B cell (primary cell): Measurements from ENCODE around the gene LCE1E. TPM values are rescaled to one million over a fixed set of nuclear protein-coding genes. Genes with fewer than 3 reads are reported as not detected.

Experiments used
- ATAC-seq: fragments of 200-7000 bp; cut with Tn5 transposase; one replicate; pipeline ENCODE4 v1.10.0; 2021; ENCODE audit warnings: low read depth, mild to moderate bottlenecking, moderate number of reproducible peaks, moderate library complexity
- CTCF ChIA-PET: fragments of 350-600 bp; sonication (Branson Sonifier 250); formaldehyde crosslinking; loops from one replicate; lab custom pipeline; 2021; ENCODE audit warnings: antibody characterized with exemption, inconsistent platforms; lab: Charles Lee
- POLR2A ChIA-PET: fragments of 350-600 bp; sonication (Branson Sonifier 250); formaldehyde crosslinking; loops from one replicate; lab custom pipeline; 2021; ENCODE audit warnings: antibody characterized with exemption; lab: Charles Lee
- DNase-seq: peaks from one replicate; pipeline ENCODE4 v3.0.0; 2013
- H2AFZ ChIP-seq: 2 replicates; pipeline ENCODE4 v1.6.1; 2012; ENCODE audit warnings: mild to moderate bottlenecking, low read depth, low read length; ENCODE audit not compliant: insufficient read depth, poor library complexity, severe bottlenecking
- H3K27ac ChIP-seq, 2 donors: 1 replicate in 1 of 2; 2 replicates in 1 of 2; pipeline ENCODE4 v1.5.1; 2012 to 2013; ENCODE audit warnings: low read length in 2 of 2, mild to moderate bottlenecking in 2 of 2, moderate library complexity in 1 of 2
- H3K27me3 ChIP-seq, 4 experiments: fragments of 200-600 bp in 1 of 4; sonication (generic) in 1 of 4; replicated peaks in 1 of 4; 1 replicate in 2 of 4; 2 replicates in 2 of 4; pipeline versions ENCODE4 v1.6.1 to v1.7.0; 2013 to 2016; ENCODE audit warnings: low read length in 3 of 4, mild to moderate bottlenecking in 2 of 4, mixed read lengths in 1 of 4, moderate library complexity in 1 of 4; ENCODE audit not compliant: insufficient read depth in 4 of 4, control insufficient read depth in 3 of 4; ENCODE audit errors: control extremely low read depth in 1 of 4
- H3K36me3 ChIP-seq, 2 experiments: replicated peaks in 1 of 2; 1 replicate in 1 of 2; 2 replicates in 1 of 2; pipeline versions ENCODE4 v1.6.1 to v1.7.1; 2013; ENCODE audit warnings: low read length in 1 of 2; ENCODE audit not compliant: insufficient read depth in 2 of 2, control insufficient read depth in 1 of 2; ENCODE audit errors: control extremely low read depth in 1 of 2, extremely low read depth in 1 of 2
- H3K4me1 ChIP-seq, 2 donors: fragments of 200-600 bp in 1 of 2; sonication (generic) in 1 of 2; 1 replicate in 1 of 2; 2 replicates in 1 of 2; pipeline versions ENCODE4 v1.5.1 to v1.6.1; 2013 to 2017; ENCODE audit warnings: low read length in 2 of 2; ENCODE audit not compliant: control insufficient read depth in 2 of 2, insufficient read depth in 2 of 2
- H3K4me2 ChIP-seq: replicated peaks from 2 replicates; pipeline ENCODE3; 2012; ENCODE audit warnings: mild to moderate bottlenecking, low read depth, low read length; ENCODE audit not compliant: poor library complexity, severe bottlenecking
- H3K4me3 ChIP-seq, 5 experiments: fragments of 200-600 bp in 1 of 5; sonication (generic) in 1 of 5; 1 replicate in 3 of 5; 2 replicates in 2 of 5; pipeline versions ENCODE4 v1.5.1 to v1.7.0; 2011 to 2016; ENCODE audit warnings: low read length in 4 of 5, mild to moderate bottlenecking in 4 of 5, low read depth in 2 of 5, control low read depth in 1 of 5, moderate library complexity in 1 of 5; ENCODE audit not compliant: insufficient read depth in 1 of 5; ENCODE audit errors: control extremely low read depth in 1 of 5, extremely low read depth in 1 of 5
- H3K79me2 ChIP-seq: fragments of 200-600 bp; sonication (generic); one replicate; pipeline ENCODE4 v1.6.0; 2016; ENCODE audit warnings: low read length; ENCODE audit not compliant: control insufficient read depth, insufficient read depth
- H3K9ac ChIP-seq: fragments of 200-600 bp; sonication (generic); 2 replicates; pipeline ENCODE4 v1.6.1; 2017; ENCODE audit warnings: mild to moderate bottlenecking, low read length, moderate library complexity
- H3K9me3 ChIP-seq, 3 donors: one replicate each; pipeline versions ENCODE4 v1.6.1 to v1.7.1; 2013; ENCODE audit warnings: low read length in 2 of 3; ENCODE audit not compliant: control insufficient read depth in 2 of 3, insufficient read depth in 1 of 3; ENCODE audit errors: control extremely low read depth in 1 of 3
- H4K20me1 ChIP-seq: 2 replicates; pipeline ENCODE4 v1.6.0; 2012; ENCODE audit warnings: mild to moderate bottlenecking, low read length; ENCODE audit not compliant: insufficient read depth, control insufficient read depth, poor library complexity, severe bottlenecking
- H3K27ac Mint-ChIP-seq: one replicate; pipeline ENCODE4 v1.8.0; 2021; ENCODE audit warnings: mixed read lengths
- H3K27me3 Mint-ChIP-seq: one replicate; pipeline ENCODE4 v1.8.0; 2021; ENCODE audit warnings: mixed read lengths
- H3K4me1 Mint-ChIP-seq: one replicate; pipeline ENCODE4 v1.8.0; 2021; ENCODE audit warnings: mixed read lengths
- H3K4me3 Mint-ChIP-seq: one replicate; pipeline ENCODE4 v1.8.0; 2021; ENCODE audit warnings: mixed read lengths
- H3K9me3 Mint-ChIP-seq: one replicate; pipeline ENCODE4 v1.8.0; 2022; ENCODE audit warnings: mixed read lengths; ENCODE audit not compliant: insufficient read depth
- EZH2 ChIP-seq: IDR thresholded peaks from 2 replicates; pipeline ENCODE4 v1.6.1; 2012; ENCODE audit warnings: borderline replicate concordance, low read depth, mild to moderate bottlenecking, moderate library complexity, low read length; ENCODE audit not compliant: insufficient read depth, poor library complexity, severe bottlenecking
- WGBS: methylation state at CpG from one replicate; pipeline ENCODE4 v1.1.5; 2013; ENCODE audit warnings: missing lambda C conversion rate; ENCODE audit not compliant: insufficient coverage; 5-methylcytosine and 5-hydroxymethylcytosine counted together
- intact Hi-C: fragments of 100-400 bp; cut with micrococcal nuclease; formaldehyde crosslinking; loops from one replicate; pipeline ENCODE4 v1.10.0; 2022
- polyA plus RNA-seq: library from polyadenylated mRNA; depleted of rRNA; stranded (reverse); fragments of >200 nt; gene quantifications from 2 replicates; pipeline ENCODE4 v1.2.3, GENCODE V29; 2012
- total RNA-seq, 2 donors: library from RNA; stranded (reverse); fragments of 120-200 nt in 1 of 2; gene quantifications; 1 replicate in 1 of 2; 2 replicates in 1 of 2; pipeline versions ENCODE4 v1.2.3 to v1.2.4, GENCODE V29; 2013 to 2022
- TF ChIP-seq, protein P1 (sequence below): fragments of 200-600 bp; IDR thresholded peaks from one replicate; pipeline ENCODE4 v1.8.0; 2022; ENCODE audit warnings: antibody characterized with exemption, mild to moderate bottlenecking

Gene LCE1E
- total and polyA plus RNA-seq, 2 donors (not counting 1 experiment from before 2014, with no cell fraction given) = not detected

- H3K27ac Mint-ChIP-seq = no peak within 1 kb of the TSS
These were observed 25.6 kb downstream of the LCE1E start, which contains the start of gene LCE1B for GRCh38 chr1:152811671-152812070. Gene LCE1B (plus strand): TSS chr1:152811971. CDS start chr1:152812447, 476 bp downstream.

GRCh38 chr1:152817309-152817708 lies 31.3 kb downstream of the LCE1E start:
- Mint-ChIP-seq H3K9me3 (no peaks in the 10 kb centered on the region), H3K27ac (no peak overlapping the region), H3K4me3 (no peak overlapping the region), H3K4me1 (peaks cover 6% of the 10 kb centered on the region), H3K27me3 (peaks cover 22% of the 10 kb centered on the region)
- no peak overlapping the region for H3K27ac ChIP-seq
- H3K4me3 ChIP-seq = no peak overlapping the region
- no peaks in the 10 kb centered on the region for H3K9me3 ChIP-seq
- no peaks in the 10 kb centered on the region for H4K20me1 ChIP-seq
- WGBS = 76% methylated on average over 4 of the region's 6 CpGs
- H3K27me3 ChIP-seq = peaks cover 0 to 3% (median 0%) of the 10 kb centered on the region in 4 experiments
- intact Hi-C loops = no loop called here
- H3K4me2 ChIP-seq = no peak overlapping the region
- POLR2A ChIA-PET = no interaction called here
- no peak for ATAC-seq
- DNase-seq = no peak
- CTCF ChIA-PET = no interaction called here
- no peaks in the 10 kb centered on the region for H3K36me3 ChIP-seq
- H3K79me2 ChIP-seq = no peaks in the 10 kb centered on the region
- peaks cover 4% of the 10 kb centered on the region in 2 donors for H3K4me1 ChIP-seq
- H2AFZ ChIP-seq = no peak overlapping the region
- H3K9ac ChIP-seq = no peak overlapping the region
- TF ChIP-seq, protein P1, sequence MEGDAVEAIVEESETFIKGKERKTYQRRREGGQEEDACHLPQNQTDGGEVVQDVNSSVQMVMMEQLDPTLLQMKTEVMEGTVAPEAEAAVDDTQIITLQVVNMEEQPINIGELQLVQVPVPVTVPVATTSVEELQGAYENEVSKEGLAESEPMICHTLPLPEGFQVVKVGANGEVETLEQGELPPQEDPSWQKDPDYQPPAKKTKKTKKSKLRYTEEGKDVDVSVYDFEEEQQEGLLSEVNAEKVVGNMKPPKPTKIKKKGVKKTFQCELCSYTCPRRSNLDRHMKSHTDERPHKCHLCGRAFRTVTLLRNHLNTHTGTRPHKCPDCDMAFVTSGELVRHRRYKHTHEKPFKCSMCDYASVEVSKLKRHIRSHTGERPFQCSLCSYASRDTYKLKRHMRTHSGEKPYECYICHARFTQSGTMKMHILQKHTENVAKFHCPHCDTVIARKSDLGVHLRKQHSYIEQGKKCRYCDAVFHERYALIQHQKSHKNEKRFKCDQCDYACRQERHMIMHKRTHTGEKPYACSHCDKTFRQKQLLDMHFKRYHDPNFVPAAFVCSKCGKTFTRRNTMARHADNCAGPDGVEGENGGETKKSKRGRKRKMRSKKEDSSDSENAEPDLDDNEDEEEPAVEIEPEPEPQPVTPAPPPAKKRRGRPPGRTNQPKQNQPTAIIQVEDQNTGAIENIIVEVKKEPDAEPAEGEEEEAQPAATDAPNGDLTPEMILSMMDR = no peak
- no peak for TF ChIP-seq EZH2

More at GRCh38 chr1:152811671-152812070, 25.6 kb downstream of the LCE1E start, which contains the start of gene LCE1B:
- Histone ChIP-seq H3K4me2 (no peak within 1 kb of the TSS), H3K79me2 (no peaks in the 10 kb centered on the region), H2AFZ (no peak within 1 kb of the TSS), H3K36me3 (no peaks in the 10 kb centered on the region), H3K27me3 (peaks cover 0 to 3% (median under 1%) of the 10 kb centered on the region in 4 experiments), H3K9me3 (no peaks in the 10 kb centered on the region), H4K20me1 (no peaks in the 10 kb centered on the region), H3K27ac (no peak within 1 kb of the TSS), H3K9ac (no peak within 1 kb of the TSS), H3K4me3 (no peak within 1 kb of the TSS), H3K4me1 (no peaks in the 10 kb centered on the region)
- no peak for ATAC-seq
- ChIA-PET POLR2A (no interaction called here), CTCF (no interaction called here)
- Mint-ChIP-seq H3K4me1 (no peaks in the 10 kb centered on the region), H3K4me3 (no peak within 1 kb of the TSS), H3K9me3 (no peaks in the 10 kb centered on the region), H3K27me3 (peaks cover 32% of the 10 kb centered on the region)
- intact Hi-C loops = no loop called here
- no CpG with 5 or more reads among the region's 2 CpGs for WGBS
- TF ChIP-seq EZH2 = no peak
- TF ChIP-seq, protein P1 = no peak
- DNase-seq = no peak
